Measurements from ENCODE around the gene STX16. TPM values are rescaled to one million over a fixed set of nuclear protein-coding genes. Genes with fewer than 3 reads are reported as not detected.

STX16 gene
- total and polyA plus RNA-seq, 9 of the 15 experiments (the other 6 are each of a cell fraction or from before 2014, with no cell fraction given): 4.4 to 43.5 (median 14.7) TPM

- TF ChIP-seq, protein P1, sequence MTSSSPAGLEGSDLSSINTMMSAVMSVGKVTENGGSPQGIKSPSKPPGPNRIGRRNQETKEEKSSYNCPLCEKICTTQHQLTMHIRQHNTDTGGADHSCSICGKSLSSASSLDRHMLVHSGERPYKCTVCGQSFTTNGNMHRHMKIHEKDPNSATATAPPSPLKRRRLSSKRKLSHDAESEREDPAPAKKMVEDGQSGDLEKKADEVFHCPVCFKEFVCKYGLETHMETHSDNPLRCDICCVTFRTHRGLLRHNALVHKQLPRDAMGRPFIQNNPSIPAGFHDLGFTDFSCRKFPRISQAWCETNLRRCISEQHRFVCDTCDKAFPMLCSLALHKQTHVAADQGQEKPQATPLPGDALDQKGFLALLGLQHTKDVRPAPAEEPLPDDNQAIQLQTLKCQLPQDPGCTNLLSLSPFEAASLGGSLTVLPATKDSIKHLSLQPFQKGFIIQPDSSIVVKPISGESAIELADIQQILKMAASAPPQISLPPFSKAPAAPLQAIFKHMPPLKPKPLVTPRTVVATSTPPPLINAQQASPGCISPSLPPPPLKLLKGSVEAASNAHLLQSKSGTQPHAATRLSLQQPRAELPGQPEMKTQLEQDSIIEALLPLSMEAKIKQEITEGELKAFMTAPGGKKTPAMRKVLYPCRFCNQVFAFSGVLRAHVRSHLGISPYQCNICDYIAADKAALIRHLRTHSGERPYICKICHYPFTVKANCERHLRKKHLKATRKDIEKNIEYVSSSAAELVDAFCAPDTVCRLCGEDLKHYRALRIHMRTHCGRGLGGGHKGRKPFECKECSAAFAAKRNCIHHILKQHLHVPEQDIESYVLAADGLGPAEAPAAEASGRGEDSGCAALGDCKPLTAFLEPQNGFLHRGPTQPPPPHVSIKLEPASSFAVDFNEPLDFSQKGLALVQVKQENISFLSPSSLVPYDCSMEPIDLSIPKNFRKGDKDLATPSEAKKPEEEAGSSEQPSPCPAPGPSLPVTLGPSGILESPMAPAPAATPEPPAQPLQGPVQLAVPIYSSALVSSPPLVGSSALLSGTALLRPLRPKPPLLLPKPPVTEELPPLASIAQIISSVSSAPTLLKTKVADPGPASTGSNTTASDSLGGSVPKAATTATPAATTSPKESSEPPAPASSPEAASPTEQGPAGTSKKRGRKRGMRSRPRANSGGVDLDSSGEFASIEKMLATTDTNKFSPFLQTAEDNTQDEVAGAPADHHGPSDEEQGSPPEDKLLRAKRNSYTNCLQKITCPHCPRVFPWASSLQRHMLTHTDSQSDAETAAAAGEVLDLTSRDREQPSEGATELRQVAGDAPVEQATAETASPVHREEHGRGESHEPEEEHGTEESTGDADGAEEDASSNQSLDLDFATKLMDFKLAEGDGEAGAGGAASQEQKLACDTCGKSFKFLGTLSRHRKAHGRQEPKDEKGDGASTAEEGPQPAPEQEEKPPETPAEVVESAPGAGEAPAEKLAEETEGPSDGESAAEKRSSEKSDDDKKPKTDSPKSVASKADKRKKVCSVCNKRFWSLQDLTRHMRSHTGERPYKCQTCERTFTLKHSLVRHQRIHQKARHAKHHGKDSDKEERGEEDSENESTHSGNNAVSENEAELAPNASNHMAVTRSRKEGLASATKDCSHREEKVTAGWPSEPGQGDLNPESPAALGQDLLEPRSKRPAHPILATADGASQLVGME (CRISPR knock-in tag; IDR thresholded peaks at IDR 0.05): no peak
- no peak for TF ChIP-seq ZNF57 (CRISPR knock-in tag; IDR thresholded peaks at IDR 0.05)
- no peak for TF ChIP-seq CREB3L1 (IDR thresholded peaks at IDR 0.05; ENCODE audit: borderline replicate concordance, low read depth)
- TF ChIP-seq, protein P2, sequence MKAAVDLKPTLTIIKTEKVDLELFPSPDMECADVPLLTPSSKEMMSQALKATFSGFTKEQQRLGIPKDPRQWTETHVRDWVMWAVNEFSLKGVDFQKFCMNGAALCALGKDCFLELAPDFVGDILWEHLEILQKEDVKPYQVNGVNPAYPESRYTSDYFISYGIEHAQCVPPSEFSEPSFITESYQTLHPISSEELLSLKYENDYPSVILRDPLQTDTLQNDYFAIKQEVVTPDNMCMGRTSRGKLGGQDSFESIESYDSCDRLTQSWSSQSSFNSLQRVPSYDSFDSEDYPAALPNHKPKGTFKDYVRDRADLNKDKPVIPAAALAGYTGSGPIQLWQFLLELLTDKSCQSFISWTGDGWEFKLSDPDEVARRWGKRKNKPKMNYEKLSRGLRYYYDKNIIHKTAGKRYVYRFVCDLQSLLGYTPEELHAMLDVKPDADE (conservative IDR thresholded peaks at IDR 0.05; ENCODE audit: control insufficient read depth, low read depth, low read length): no peak
- TF ChIP-seq GTF2B (IDR thresholded peaks at IDR 0.05; ENCODE audit: extremely low read depth, insufficient read length): no peak
- TF ChIP-seq HDAC2 (IDR thresholded peaks at IDR 0.05): no peak
- no peak for TF ChIP-seq NFE2L1 (tag; IDR thresholded peaks at IDR 0.05; ENCODE audit: borderline replicate concordance, low read depth)
- TF ChIP-seq EGR1 (conservative IDR thresholded peaks at IDR 0.05): no peak
- no peak for TF ChIP-seq RFX1 (IDR thresholded peaks at IDR 0.05)
These were observed 42.3 kb downstream of the STX16 start (continued) for GRCh38 chr20:58693226-58694006.
